ENCODE results near the gene PCDH19. TPM values are rescaled to one million over a fixed set of nuclear protein-coding genes. Genes with fewer than 3 reads are reported as not detected.

The PCDH19 gene
- total and polyA plus RNA-seq, 2 of the 13 experiments (the other 11 are each of a cell fraction or from before 2014, with no cell fraction given) = 0.02 to 0.09 TPM

- Histone ChIP-seq H3K9me3 (ENCODE audit: low read length) (no peaks in the 10 kb centered on the region), H3K36me3 (replicated peaks in 1 of 2; ENCODE audit: control insufficient read depth in 1 of 2, insufficient read depth in 2 of 2, low read length in 2 of 2) (no peaks in the 10 kb centered on the region), H3K4me3 (replicated peaks in 1 of 3; ENCODE audit: insufficient read depth in 1 of 3, low read depth in 2 of 3, low read length in 3 of 3) (no peak overlapping the region), H3K27me3 (ENCODE audit: control insufficient read depth in 1 of 2, insufficient read depth in 2 of 2, low read length in 2 of 2) (no peaks in the 10 kb centered on the region), H3K27ac (ENCODE audit: extremely low read length, insufficient read depth, low read length) (no peak overlapping the region), H3K9ac (ENCODE audit: insufficient read depth, low read depth, low read length) (no peak overlapping the region), H2AFZ (ENCODE audit: low read length) (no peak overlapping the region), H4K20me1 (ENCODE audit: insufficient read depth, low read length) (no peaks in the 10 kb centered on the region), H3K79me2 (ENCODE audit: insufficient read depth, low read length) (no peaks in the 10 kb centered on the region), H3K4me1 (ENCODE audit: insufficient read depth, low read length) (no peaks in the 10 kb centered on the region), H3K4me2 (ENCODE audit: low read depth, low read length) (no peak overlapping the region)
- no TSS peak for BruUV-seq (replicated peaks)
- ATAC-seq = no peak
- ChIA-PET CTCF (ENCODE audit: low intra/inter-chr PET ratio, low total read pairs) (no interaction called here), POLR2A (no interaction called here)
- TF ChIP-seq ZNF318 (CRISPR knock-in tag; IDR thresholded peaks at IDR 0.05) (no peak), ZFP62 (CRISPR knock-in tag; IDR thresholded peaks at IDR 0.05) (no peak), ELF1 (CRISPR knock-in tag; IDR thresholded peaks at IDR 0.05) (no peak), ZNF260 (CRISPR knock-in tag; IDR thresholded peaks at IDR 0.05; ENCODE audit: borderline replicate concordance, low read depth) (no peak)
- in situ Hi-C loops (cut with HindIII; ENCODE audit: extremely low pct_ligation_motif_present, low pct_unique_long_range_greater_than_20kb) = no loop called here
- no peak for FAIRE-seq
- intact Hi-C loops (cut with micrococcal nuclease; ENCODE audit: unreplicated experiment) = no loop called here
- WGBS (ENCODE audit: low lambda C conversion rate) = 26% methylated on average over 4 of the region's 6 CpGs
- no peak for DNase-seq (ENCODE audit: low spot score)
Observed at GRCh38 chrX:100328351-100328750, 81.7 kb downstream of the PCDH19 start.
